ENCODE results near the gene CCNB1.

DNA sequence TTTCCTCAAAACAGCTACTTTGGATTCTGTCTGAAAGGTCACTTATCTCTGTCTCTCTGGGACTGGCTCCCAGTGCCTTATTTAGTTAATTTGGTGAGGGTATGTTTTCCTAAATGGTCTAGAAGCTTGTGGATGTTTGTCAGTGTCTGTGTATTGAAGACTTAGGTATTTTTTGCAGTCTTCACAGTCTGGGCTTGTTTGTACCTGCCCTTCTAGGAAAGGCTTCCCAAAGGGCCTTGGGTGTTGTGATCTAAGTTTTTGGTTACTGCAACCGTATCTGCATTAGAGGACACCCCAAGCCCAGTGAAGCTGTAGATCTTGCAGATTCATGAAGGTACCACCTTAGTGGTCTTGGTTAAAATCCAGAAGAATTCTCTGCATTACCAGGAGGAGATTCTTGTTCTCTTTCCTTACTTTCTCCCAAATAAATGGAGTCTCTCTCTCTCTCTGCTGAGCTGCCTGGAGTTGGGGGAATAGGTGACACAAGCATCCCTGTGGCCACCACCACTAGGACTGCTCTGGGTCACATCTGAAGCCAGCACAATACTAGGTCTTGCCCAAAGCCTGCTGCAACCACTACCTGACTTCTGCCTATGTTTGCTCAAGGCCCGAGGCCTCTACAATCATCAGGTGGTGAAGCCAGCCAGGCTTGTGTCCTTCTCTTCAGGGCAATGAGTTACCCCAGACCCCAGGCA, 17.8 kb upstream of the CCNB1 start:
- TF ChIP-seq POLR2AphosphoS5 (IDR thresholded peaks at IDR 0.05; ENCODE audit: borderline replicate concordance, low read depth, low read length): no peak
- no peak for TF ChIP-seq EZH2 (IDR thresholded peaks at IDR 0.05)
